Prostate gland (tissue), 2 donors: ENCODE data around the gene MLANA.

ENCODE experiments used
- CTCF ChIP-seq, 4 experiments: fragments of 200-600 bp in 2 of 4; fragments of 450-650 bp in 2 of 4; sonication (generic) in 2 of 4; IDR thresholded peaks; 1 replicate in 3 of 4; 2 replicates in 1 of 4; pipeline ENCODE4 v1.5.1; 2016 to 2019; ENCODE audit warnings: antibody characterized with exemption in 4 of 4, mild to moderate bottlenecking in 2 of 4, moderate library complexity in 2 of 4
- POLR2A ChIP-seq: fragments of 450-650 bp; IDR thresholded peaks from one replicate; pipeline ENCODE4 v1.6.1; 2016; ENCODE audit warnings: antibody characterized with exemption, mild to moderate bottlenecking
- POLR2AphosphoS5 ChIP-seq: sonication (generic); formaldehyde crosslinking; IDR thresholded peaks from one replicate; pipeline ENCODE4 v1.6.1; 2017; ENCODE audit warnings: antibody characterized with exemption

GRCh38 chr9:5852987-5853386 lies 37.7 kb upstream of the MLANA start:
- TF ChIP-seq POLR2A (no peak), CTCF (IDR thresholded peaks at IDR 0.05) (no peak), POLR2AphosphoS5 (no peak)
